GM23338 (cell line): ENCODE data around the gene OCIAD2.

Source experiments
- CTCF ChIP-seq, 2 experiments: fragments of 200-600 bp in 1 of 2; sonication (generic) in 1 of 2; conservative IDR thresholded peaks; 2 replicates each; pipeline versions ENCODE4 v1.5.1 to v1.6.1; 2016 to 2017; ENCODE audit warnings: antibody characterized with exemption in 2 of 2, low read depth in 2 of 2, mild to moderate bottlenecking in 2 of 2, moderate library complexity in 1 of 2
- EZH2 ChIP-seq: fragments of 200-600 bp; sonication (generic); IDR thresholded peaks from one replicate; pipeline ENCODE4 v1.8.0; 2017; ENCODE audit warnings: antibody characterized with exemption, mild to moderate bottlenecking, low read depth; ENCODE audit not compliant: unreplicated experiment
- EZH2phosphoT487 ChIP-seq: fragments of 200-600 bp; sonication (generic); IDR thresholded peaks from one replicate; pipeline ENCODE4 v1.8.1; 2018; ENCODE audit warnings: antibody characterized with exemption; ENCODE audit not compliant: unreplicated experiment
- POLR2AphosphoS5 ChIP-seq: IDR thresholded peaks from 2 replicates; pipeline ENCODE4 v1.6.1; 2016; ENCODE audit warnings: antibody characterized with exemption, low read depth
- ZNF331 ChIP-seq: fragments of 250-450 bp; sonication (Bioruptor Pico); IDR thresholded peaks from 2 replicates; pipeline ENCODE4 v1.5.0; 2020; ENCODE audit warnings: low read depth, mild to moderate bottlenecking, moderate library complexity

GRCh38 chr4:48904541-48905142, 1.9 kb downstream of the OCIAD2 start:
- TF ChIP-seq CTCF (conservative IDR thresholded peaks at IDR 0.05; ENCODE audit: low read depth in 2 of 2) (no peak), EZH2 (no peak), POLR2AphosphoS5 (no peak), ZNF331 (CRISPR knock-in tag) (no peak), EZH2phosphoT487 (no peak)
